Fibroblast of lung (primary cell): ENCODE data around the gene ASAP2. TPM values are rescaled to one million over a fixed set of nuclear protein-coding genes. Genes with fewer than 3 reads are reported as not detected.

Source experiments
- DNase-seq, 2 donors: peaks; one replicate each; pipeline versions ENCODE4 v3.0.0 to v3.0.0-alpha.2; 2010; ENCODE audit warnings: low read depth in 2 of 2
- H2AFZ ChIP-seq: 2 replicates; pipeline ENCODE4 v1.5.1; 2012; ENCODE audit warnings: low read length, control low read depth, inconsistent platforms
- H3K27ac ChIP-seq: 2 replicates; pipeline ENCODE4 v1.5.1; 2011; ENCODE audit warnings: low read length, control low read depth; ENCODE audit not compliant: insufficient read depth
- H3K27me3 ChIP-seq: 2 replicates; pipeline ENCODE4 v1.5.1; 2011; ENCODE audit warnings: mild to moderate bottlenecking, low read length; ENCODE audit not compliant: control insufficient read depth, insufficient read depth
- H3K36me3 ChIP-seq: 2 replicates; pipeline ENCODE4 v1.5.1; 2011; ENCODE audit warnings: low read length; ENCODE audit not compliant: control insufficient read depth, insufficient read depth
- H3K4me1 ChIP-seq: 2 replicates; pipeline ENCODE4 v1.5.1; 2011; ENCODE audit warnings: low read length; ENCODE audit not compliant: control insufficient read depth, insufficient read depth; ENCODE audit errors: extremely low read depth
- H3K4me2 ChIP-seq: 2 replicates; pipeline ENCODE4 v1.5.1; 2011; ENCODE audit warnings: low read length, control low read depth; ENCODE audit not compliant: insufficient read depth; ENCODE audit errors: extremely low read depth
- H3K4me3 ChIP-seq, 4 experiments: fragments of 200-600 bp in 1 of 4; sonication (generic) in 1 of 4; replicated peaks in 1 of 4; 2 replicates each; pipeline ENCODE4 v1.5.1; 2011 to 2016; ENCODE audit warnings: low read length in 4 of 4, low read depth in 3 of 4, mild to moderate bottlenecking in 3 of 4, control low read depth in 2 of 4, inconsistent platforms in 1 of 4, mixed read lengths in 1 of 4; ENCODE audit not compliant: insufficient read depth in 1 of 4; ENCODE audit errors: control extremely low read depth in 1 of 4
- H3K79me2 ChIP-seq: 2 replicates; pipeline ENCODE4 v1.5.1; 2012; ENCODE audit warnings: mild to moderate bottlenecking, low read length, inconsistent platforms; ENCODE audit not compliant: control insufficient read depth, insufficient read depth
- H3K9ac ChIP-seq: 2 replicates; pipeline ENCODE4 v1.5.1; 2011; ENCODE audit warnings: mild to moderate bottlenecking, low read length, control low read depth; ENCODE audit not compliant: insufficient read depth
- H3K9me3 ChIP-seq: 2 replicates; pipeline ENCODE4 v1.5.1; 2012; ENCODE audit warnings: low read depth, low read length; ENCODE audit not compliant: control insufficient read depth, insufficient read depth
- H4K20me1 ChIP-seq: 2 replicates; pipeline ENCODE4 v1.5.1; 2011; ENCODE audit warnings: low read length; ENCODE audit not compliant: control insufficient read depth, insufficient read depth; ENCODE audit errors: extremely low read depth
- EZH2 ChIP-seq: IDR thresholded peaks from 2 replicates; pipeline ENCODE4 v1.5.1; 2012; ENCODE audit warnings: low read length, control low read depth, mild to moderate bottlenecking; ENCODE audit errors: missing control alignments
- polyA plus RNA-seq, 2 donors: library from polyadenylated mRNA; depleted of rRNA in 1 of 2; stranded (reverse) in 1 of 2; unstranded in 1 of 2; fragments of >200 nt; gene quantifications; 2 replicates each; pipeline ENCODE4 v1.2.1, GENCODE V29; 2011 to 2012; ENCODE audit warnings: missing spikeins in 1 of 2
- total RNA-seq: library from RNA; depleted of rRNA; stranded (reverse); fragments of >200 nt; gene quantifications from 2 replicates; pipeline ENCODE4 v1.2.1, GENCODE V29; 2014
- TF ChIP-seq, protein P1 (sequence below), 2 donors: IDR thresholded peaks in 1 of 2; conservative IDR thresholded peaks in 1 of 2; 1 replicate in 1 of 2; 2 replicates in 1 of 2; pipeline ENCODE4 v1.5.1; 2011 to 2012; ENCODE audit warnings: low read length in 2 of 2, control low read depth in 1 of 2, inconsistent platforms in 1 of 2, low read depth in 1 of 2, mild to moderate bottlenecking in 1 of 2

Gene ASAP2
- total and polyA plus RNA-seq, 2 donors (not counting 1 experiment from before 2014, with no cell fraction given) = 19.2 to 19.9 TPM

GRCh38 chr2:9365498-9366019 lies 158.9 kb downstream of the ASAP2 start:
- no peak overlapping the region for H3K9ac ChIP-seq
- peaks cover 7% of the 10 kb centered on the region for H3K36me3 ChIP-seq
- no peak for TF ChIP-seq EZH2
- TF ChIP-seq, protein P1, sequence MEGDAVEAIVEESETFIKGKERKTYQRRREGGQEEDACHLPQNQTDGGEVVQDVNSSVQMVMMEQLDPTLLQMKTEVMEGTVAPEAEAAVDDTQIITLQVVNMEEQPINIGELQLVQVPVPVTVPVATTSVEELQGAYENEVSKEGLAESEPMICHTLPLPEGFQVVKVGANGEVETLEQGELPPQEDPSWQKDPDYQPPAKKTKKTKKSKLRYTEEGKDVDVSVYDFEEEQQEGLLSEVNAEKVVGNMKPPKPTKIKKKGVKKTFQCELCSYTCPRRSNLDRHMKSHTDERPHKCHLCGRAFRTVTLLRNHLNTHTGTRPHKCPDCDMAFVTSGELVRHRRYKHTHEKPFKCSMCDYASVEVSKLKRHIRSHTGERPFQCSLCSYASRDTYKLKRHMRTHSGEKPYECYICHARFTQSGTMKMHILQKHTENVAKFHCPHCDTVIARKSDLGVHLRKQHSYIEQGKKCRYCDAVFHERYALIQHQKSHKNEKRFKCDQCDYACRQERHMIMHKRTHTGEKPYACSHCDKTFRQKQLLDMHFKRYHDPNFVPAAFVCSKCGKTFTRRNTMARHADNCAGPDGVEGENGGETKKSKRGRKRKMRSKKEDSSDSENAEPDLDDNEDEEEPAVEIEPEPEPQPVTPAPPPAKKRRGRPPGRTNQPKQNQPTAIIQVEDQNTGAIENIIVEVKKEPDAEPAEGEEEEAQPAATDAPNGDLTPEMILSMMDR (conservative IDR thresholded peaks at IDR 0.05 in 1 of 2, IDR thresholded peaks at IDR 0.05 in 1 of 2; ENCODE audit: low read depth in 1 of 2, low read length in 2 of 2) = no peak
- DNase-seq = no peak
- H3K27ac ChIP-seq = no peak overlapping the region
- H4K20me1 ChIP-seq = no peaks in the 10 kb centered on the region
- no peaks in the 10 kb centered on the region for H3K9me3 ChIP-seq
- no peaks in the 10 kb centered on the region for H3K27me3 ChIP-seq
- no peaks in the 10 kb centered on the region for H3K79me2 ChIP-seq
- no peak overlapping the region for H2AFZ ChIP-seq
- H3K4me3 ChIP-seq = no peak overlapping the region
- H3K4me2 ChIP-seq = no peak overlapping the region
- H3K4me1 ChIP-seq = peaks cover 6% of the 10 kb centered on the region

GRCh38 chr2:9366026-9366425 lies 159.4 kb downstream of the ASAP2 start:
- no peak overlapping the region for H3K4me3 ChIP-seq
- H4K20me1 ChIP-seq = no peaks in the 10 kb centered on the region
- peaks cover 7% of the 10 kb centered on the region for H3K36me3 ChIP-seq
- H3K9me3 ChIP-seq = no peaks in the 10 kb centered on the region
- H3K4me1 ChIP-seq = peaks cover 6% of the 10 kb centered on the region
- no peaks in the 10 kb centered on the region for H3K79me2 ChIP-seq
- H3K27me3 ChIP-seq = no peaks in the 10 kb centered on the region
- no peak overlapping the region for H3K27ac ChIP-seq
- no peak overlapping the region for H3K4me2 ChIP-seq
- no peak overlapping the region for H3K9ac ChIP-seq
- H2AFZ ChIP-seq = no peak overlapping the region
- DNase-seq = no peak
- TF ChIP-seq EZH2 = no peak
- TF ChIP-seq, protein P1 (conservative IDR thresholded peaks at IDR 0.05 in 1 of 2, IDR thresholded peaks at IDR 0.05 in 1 of 2; ENCODE audit: low read depth in 1 of 2, low read length in 2 of 2) = no peak

DNA sequence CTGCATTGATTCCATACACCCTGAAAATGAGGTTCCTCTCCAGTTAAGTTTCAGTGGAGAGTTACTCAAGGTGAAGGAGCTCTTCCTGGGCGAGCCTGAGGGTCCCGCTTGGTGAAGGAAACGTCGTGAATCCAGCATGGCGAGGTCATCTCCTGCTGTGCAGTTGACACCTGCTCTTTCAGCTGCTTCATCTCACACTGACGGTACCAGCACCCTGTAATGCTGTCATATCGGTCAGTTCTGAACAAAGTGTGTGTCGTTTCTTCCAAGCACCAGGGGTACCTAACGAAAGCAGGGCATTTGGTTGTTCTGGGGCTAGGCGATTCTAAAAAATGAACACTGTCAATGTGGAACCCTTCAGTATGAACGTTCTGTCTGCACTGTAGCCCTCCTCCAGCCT lies 164.1 kb downstream of the ASAP2 start:
- Histone ChIP-seq H4K20me1 (no peaks in the 10 kb centered on the region), H3K9ac (no peak overlapping the region), H3K4me2 (no peak overlapping the region), H2AFZ (no peak overlapping the region), H3K27ac (no peak overlapping the region), H3K27me3 (no peaks in the 10 kb centered on the region), H3K9me3 (no peaks in the 10 kb centered on the region), H3K4me3 (no peak overlapping the region), H3K4me1 (peaks cover 3% of the 10 kb centered on the region), H3K79me2 (no peaks in the 10 kb centered on the region), H3K36me3 (peaks cover 9% of the 10 kb centered on the region)
- no peak for TF ChIP-seq EZH2
- TF ChIP-seq, protein P1 (conservative IDR thresholded peaks at IDR 0.05 in 1 of 2, IDR thresholded peaks at IDR 0.05 in 1 of 2; ENCODE audit: low read depth in 1 of 2, low read length in 2 of 2) = no peak
- no peak for DNase-seq
